ENCODE results near the gene KCND3. TPM values are rescaled to one million over a fixed set of nuclear protein-coding genes. Genes with fewer than 3 reads are reported as not detected.

Gene KCND3
- total RNA-seq, 1 experiment from 2014 or later, result not detected

DNA sequence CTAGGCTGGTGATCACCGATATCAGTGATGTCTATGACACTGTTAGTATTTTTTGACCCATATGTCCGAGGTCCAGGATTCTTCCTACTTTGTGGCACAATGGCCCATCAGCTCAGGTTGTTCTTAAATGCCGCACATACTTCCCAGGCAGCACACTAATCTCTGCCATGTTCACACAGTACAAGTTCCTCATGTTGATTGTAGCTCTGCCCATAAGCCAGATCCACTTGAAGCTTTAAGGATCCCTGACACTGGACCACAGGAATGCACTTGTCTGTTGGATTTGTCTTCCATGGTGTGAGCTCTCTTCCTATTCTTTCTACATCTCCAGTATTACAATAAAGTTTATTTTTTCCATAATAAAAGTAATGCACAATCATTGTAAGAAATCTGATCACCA lies 164.3 kb downstream of the KCND3 start:
- Histone ChIP-seq H3K36me3 (ENCODE audit: low read depth) (no peaks in the 10 kb centered on the region), H3K9me3 (ENCODE audit: insufficient read depth, low read depth) (no peaks in the 10 kb centered on the region), H2AFZ (no peak overlapping the region), H4K20me1 (ENCODE audit: insufficient read depth) (no peaks in the 10 kb centered on the region), H3F3A (ENCODE audit: insufficient read depth, low read depth) (no peaks in the 10 kb centered on the region), H3K9me2 (ENCODE audit: insufficient read depth) (no peaks in the 10 kb centered on the region), H3K4me3 (no peak overlapping the region), H3K4me2 (no peak overlapping the region), H3K79me2 (ENCODE audit: low read depth) (no peaks in the 10 kb centered on the region), H3K27me3 (ENCODE audit: insufficient read depth, low read depth) (peaks cover 99% of the 10 kb centered on the region), H3K27ac (no peak overlapping the region), H3K4me1 (replicated peaks; ENCODE audit: insufficient read depth) (0 out of 2 replicates have a peak, but pooled peaks cover 3% of the 10 kb centered on the region)
- ChIA-PET POLR2A (ENCODE audit: unreplicated experiment) (no interaction called here), CTCF (no interaction called here)
- DNase-seq, result no peak
- TF ChIP-seq, protein P1, sequence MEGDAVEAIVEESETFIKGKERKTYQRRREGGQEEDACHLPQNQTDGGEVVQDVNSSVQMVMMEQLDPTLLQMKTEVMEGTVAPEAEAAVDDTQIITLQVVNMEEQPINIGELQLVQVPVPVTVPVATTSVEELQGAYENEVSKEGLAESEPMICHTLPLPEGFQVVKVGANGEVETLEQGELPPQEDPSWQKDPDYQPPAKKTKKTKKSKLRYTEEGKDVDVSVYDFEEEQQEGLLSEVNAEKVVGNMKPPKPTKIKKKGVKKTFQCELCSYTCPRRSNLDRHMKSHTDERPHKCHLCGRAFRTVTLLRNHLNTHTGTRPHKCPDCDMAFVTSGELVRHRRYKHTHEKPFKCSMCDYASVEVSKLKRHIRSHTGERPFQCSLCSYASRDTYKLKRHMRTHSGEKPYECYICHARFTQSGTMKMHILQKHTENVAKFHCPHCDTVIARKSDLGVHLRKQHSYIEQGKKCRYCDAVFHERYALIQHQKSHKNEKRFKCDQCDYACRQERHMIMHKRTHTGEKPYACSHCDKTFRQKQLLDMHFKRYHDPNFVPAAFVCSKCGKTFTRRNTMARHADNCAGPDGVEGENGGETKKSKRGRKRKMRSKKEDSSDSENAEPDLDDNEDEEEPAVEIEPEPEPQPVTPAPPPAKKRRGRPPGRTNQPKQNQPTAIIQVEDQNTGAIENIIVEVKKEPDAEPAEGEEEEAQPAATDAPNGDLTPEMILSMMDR (conservative IDR thresholded peaks at IDR 0.05), result no peak
- no peak for TF ChIP-seq EZH2 (IDR thresholded peaks at IDR 0.05; ENCODE audit: low read depth)
- intact Hi-C loops (cut with micrococcal nuclease; ENCODE audit: unreplicated experiment), result no loop called here
- BruUV-seq (replicated peaks), result no TSS peak

DNA sequence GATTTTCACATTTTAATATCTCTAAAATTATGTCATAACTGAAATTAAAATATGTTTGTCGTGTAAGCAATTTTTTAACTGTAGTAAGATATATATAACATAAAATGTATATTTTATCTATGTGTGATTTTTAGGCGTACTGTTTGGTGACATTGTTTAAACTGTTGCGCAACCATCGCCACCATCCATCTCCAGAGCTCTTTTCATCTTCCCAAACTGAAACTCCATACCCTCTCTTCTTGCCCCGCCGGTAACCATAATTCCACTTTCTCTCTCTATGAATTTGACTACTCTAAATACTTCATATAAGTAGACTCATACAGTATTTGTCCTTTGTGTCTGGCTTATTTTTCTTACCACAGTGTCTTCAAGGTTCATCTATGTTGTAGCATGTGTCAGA lies 167.3 kb downstream of the KCND3 start:
- H3K4me2 ChIP-seq, result no peak overlapping the region
- CTCF ChIA-PET, result no interaction called here
- H3K9me3 ChIP-seq (ENCODE audit: insufficient read depth, low read depth), result no peaks in the 10 kb centered on the region
- H3K4me3 ChIP-seq, result no peak overlapping the region
- BruUV-seq (replicated peaks), result no TSS peak
- H3K27me3 ChIP-seq (ENCODE audit: insufficient read depth, low read depth), result peaks cover 97% of the 10 kb centered on the region
- POLR2A ChIA-PET (ENCODE audit: unreplicated experiment), result no interaction called here
- H3K9me2 ChIP-seq (ENCODE audit: insufficient read depth), result no peaks in the 10 kb centered on the region
- H3K27ac ChIP-seq, result no peak overlapping the region
- H3K4me1 ChIP-seq (replicated peaks; ENCODE audit: insufficient read depth), result no peaks in the 10 kb centered on the region
- H3F3A ChIP-seq (ENCODE audit: insufficient read depth, low read depth), result no peaks in the 10 kb centered on the region
- H4K20me1 ChIP-seq (ENCODE audit: insufficient read depth), result 0 out of 2 replicates have a peak, but pooled peaks cover under 1% of the 10 kb centered on the region
- no peaks in the 10 kb centered on the region for H3K79me2 ChIP-seq (ENCODE audit: low read depth)
- H2AFZ ChIP-seq, result no peak overlapping the region
- no peak for TF ChIP-seq EZH2 (IDR thresholded peaks at IDR 0.05; ENCODE audit: low read depth)
- TF ChIP-seq, protein P1 (conservative IDR thresholded peaks at IDR 0.05), result no peak
- no peaks in the 10 kb centered on the region for H3K36me3 ChIP-seq (ENCODE audit: low read depth)
- DNase-seq, result no peak
- intact Hi-C loops (cut with micrococcal nuclease; ENCODE audit: unreplicated experiment), result no loop called here

DNA sequence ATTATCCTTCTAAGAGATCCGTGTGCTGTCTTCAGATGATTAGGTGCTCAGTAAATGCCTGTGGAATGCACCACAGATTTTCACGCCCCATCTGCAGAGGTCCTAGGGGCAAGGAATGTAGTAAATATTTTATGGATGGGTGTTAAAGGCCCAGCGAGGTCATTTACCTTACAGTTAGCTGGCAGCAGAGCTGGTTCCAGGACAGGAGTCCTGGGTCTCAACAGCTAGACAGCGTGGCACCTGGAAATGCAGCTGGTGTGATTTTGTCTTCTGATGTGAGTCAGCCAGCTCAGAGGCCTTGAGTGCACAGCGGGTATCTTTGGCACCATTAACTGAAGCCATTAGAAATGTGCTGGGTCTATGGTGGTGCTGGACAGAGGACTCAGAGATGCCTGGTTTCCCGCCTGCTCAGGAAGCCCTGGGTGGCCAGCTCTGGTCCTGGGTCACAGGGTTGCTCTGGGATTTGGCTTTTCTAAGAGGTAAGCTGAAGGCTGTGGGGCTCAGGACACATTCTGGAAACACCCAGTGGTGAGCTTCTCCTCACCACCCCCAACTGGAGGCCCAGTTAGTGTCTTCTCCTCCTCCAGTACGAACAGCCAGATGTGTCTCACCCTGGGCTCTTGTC lies 168.2 kb downstream of the KCND3 start:
- peaks cover 97% of the 10 kb centered on the region for H3K27me3 ChIP-seq (ENCODE audit: insufficient read depth, low read depth)

More for the DNA sequence above, 168.2 kb downstream of the KCND3 start:
- POLR2A ChIA-PET (ENCODE audit: unreplicated experiment), result no interaction called here
- CTCF ChIA-PET, result no interaction called here
- no peak for DNase-seq
- BruUV-seq (replicated peaks), result no TSS peak
- H3K4me3 ChIP-seq, result no peak overlapping the region
- no peak overlapping the region for H3K4me2 ChIP-seq
- no peak overlapping the region for H2AFZ ChIP-seq
- H3F3A ChIP-seq (ENCODE audit: insufficient read depth, low read depth), result no peaks in the 10 kb centered on the region
- H3K27ac ChIP-seq, result no peak overlapping the region
- no peaks in the 10 kb centered on the region for H3K9me3 ChIP-seq (ENCODE audit: insufficient read depth, low read depth)
- no peaks in the 10 kb centered on the region for H3K4me1 ChIP-seq (replicated peaks; ENCODE audit: insufficient read depth)
- no peaks in the 10 kb centered on the region for H3K36me3 ChIP-seq (ENCODE audit: low read depth)
- H4K20me1 ChIP-seq (ENCODE audit: insufficient read depth), result 0 out of 2 replicates have a peak, but pooled peaks cover 4% of the 10 kb centered on the region
- H3K79me2 ChIP-seq (ENCODE audit: low read depth), result no peaks in the 10 kb centered on the region
- H3K9me2 ChIP-seq (ENCODE audit: insufficient read depth), result no peaks in the 10 kb centered on the region
- TF ChIP-seq, protein P1 (conservative IDR thresholded peaks at IDR 0.05), result no peak
- TF ChIP-seq EZH2 (IDR thresholded peaks at IDR 0.05; ENCODE audit: low read depth), result no peak
- intact Hi-C loops (cut with micrococcal nuclease; ENCODE audit: unreplicated experiment), result no loop called here

Measured in PC-9 (cell line).